MM.1S (cell line): Measurements from ENCODE around the gene ETV6.

Experiments
- DNase-seq: peaks from one replicate; pipeline ENCODE4 v3.0.0-alpha.2; 2015
- H2AFZ ChIP-seq: fragments of 300-600 bp; sonication (generic); 2 replicates; pipeline ENCODE4 v1.6.0; 2016; ENCODE audit warnings: antibody characterized with exemption, low read length
- H3F3A ChIP-seq: fragments of 300-600 bp; sonication (generic); 2 replicates; pipeline ENCODE4 v1.6.1; 2016; ENCODE audit warnings: mild to moderate bottlenecking, antibody characterized with exemption, low read length, moderate library complexity, mixed read lengths; ENCODE audit not compliant: insufficient read depth
- H3K27ac ChIP-seq: fragments of 300-600 bp; sonication (generic); 2 replicates; pipeline ENCODE4 v1.5.1; 2016; ENCODE audit warnings: mild to moderate bottlenecking, low read length
- H3K27me3 ChIP-seq: fragments of 300-600 bp; sonication (generic); replicated peaks from 2 replicates; pipeline ENCODE4 v1.6.0; 2016; ENCODE audit warnings: low read length; ENCODE audit not compliant: insufficient read depth
- H3K36me3 ChIP-seq: fragments of 300-600 bp; sonication (generic); replicated peaks from 2 replicates; pipeline ENCODE4 v1.6.1; 2016; ENCODE audit warnings: mild to moderate bottlenecking, low read length, mixed read lengths; ENCODE audit not compliant: insufficient read depth
- H3K4me1 ChIP-seq: fragments of 300-600 bp; sonication (generic); 2 replicates; pipeline ENCODE4 v1.6.1; 2016; ENCODE audit warnings: low read length, mixed read lengths
- H3K4me2 ChIP-seq: fragments of 300-600 bp; sonication (generic); 2 replicates; pipeline ENCODE4 v1.6.0; 2016; ENCODE audit warnings: low read depth, low read length
- H3K4me3 ChIP-seq: fragments of 300-600 bp; sonication (generic); 2 replicates; pipeline ENCODE4 v1.5.1; 2016; ENCODE audit warnings: low read length, mixed read lengths
- H3K79me2 ChIP-seq: fragments of 300-600 bp; sonication (generic); 2 replicates; pipeline ENCODE4 v1.6.1; 2016; ENCODE audit warnings: mixed run types, low read length, mixed read lengths
- H3K9ac ChIP-seq: fragments of 300-600 bp; sonication (generic); 2 replicates; pipeline ENCODE4 v1.6.1; 2016; ENCODE audit warnings: low read length, mixed read lengths
- H3K9me2 ChIP-seq: fragments of 300-600 bp; sonication (generic); replicated peaks from 2 replicates; pipeline ENCODE4 v1.6.1; 2016; ENCODE audit warnings: mild to moderate bottlenecking, low read length, mixed read lengths; ENCODE audit not compliant: insufficient read depth
- H3K9me3 ChIP-seq: fragments of 300-600 bp; sonication (generic); replicated peaks from 2 replicates; pipeline ENCODE4 v1.6.1; 2016; ENCODE audit warnings: mild to moderate bottlenecking, low read length, mixed read lengths; ENCODE audit not compliant: insufficient read depth
- H4K20me1 ChIP-seq: fragments of 300-600 bp; sonication (generic); 2 replicates; pipeline ENCODE4 v1.6.1; 2016; ENCODE audit warnings: mild to moderate bottlenecking, low read length, moderate library complexity, mixed read lengths; ENCODE audit not compliant: insufficient read depth
- CTCF ChIP-seq: fragments of 300-600 bp; sonication (generic); IDR thresholded peaks from 2 replicates; pipeline ENCODE4 v1.5.1; 2016; ENCODE audit warnings: antibody characterized with exemption, low read length, mixed read lengths
- EZH2 ChIP-seq: fragments of 300-600 bp; sonication (generic); optimal IDR thresholded peaks from 2 replicates; pipeline ENCODE3; 2017; ENCODE audit warnings: low read depth, mild to moderate bottlenecking, antibody characterized with exemption, low read length, mixed read lengths
- EZH2phosphoT487 ChIP-seq: fragments of 300-600 bp; sonication (generic); IDR thresholded peaks from 2 replicates; pipeline ENCODE4 v1.6.1; 2018; ENCODE audit warnings: antibody characterized with exemption, low read length

The ETV6 gene

GRCh38 chr12:11651381-11651780 is 1.9 kb downstream of the ETV6 start:
- Histone ChIP-seq H3K36me3 (no peaks in the 10 kb centered on the region), H3K27me3 (no peaks in the 10 kb centered on the region), H3K79me2 (peaks cover 65% of the 10 kb centered on the region), H3K9me3 (no peaks in the 10 kb centered on the region), H3K27ac (peak overlapping the region; percentile 95; the same call in 1 of the 2 replicates), H4K20me1 (no peaks in the 10 kb centered on the region), H3K4me1 (0 out of 2 replicates have a peak, but pooled peaks cover 10% of the 10 kb centered on the region), H3K4me2 (peak overlapping the region; percentile 85), H3K9me2 (no peaks in the 10 kb centered on the region), H3K9ac (peak overlapping the region; percentile 94; the same call in 1 of the 2 replicates), H3F3A (peaks cover 19% of the 10 kb centered on the region), H2AFZ (no peak overlapping the region), H3K4me3 (peak overlapping the region; percentile 90)
- no peak for DNase-seq
- no peak for TF ChIP-seq EZH2
- no peak for TF ChIP-seq EZH2phosphoT487
- TF ChIP-seq CTCF = no peak

GRCh38 chr12:11651785-11652184 is 2.3 kb downstream of the ETV6 start:
- Histone ChIP-seq H2AFZ (no peak overlapping the region), H3K4me3 (peak overlapping the region; percentile 90), H3K9me2 (no peaks in the 10 kb centered on the region), H3K27me3 (no peaks in the 10 kb centered on the region), H3K36me3 (no peaks in the 10 kb centered on the region), H3F3A (peaks cover 19% of the 10 kb centered on the region), H3K9me3 (no peaks in the 10 kb centered on the region), H3K79me2 (peaks cover 69% of the 10 kb centered on the region), H3K4me2 (peak overlapping the region; percentile 85), H3K9ac (peak overlapping the region; percentile 94; the same call in 1 of the 2 replicates), H3K4me1 (0 out of 2 replicates have a peak, but pooled peaks cover 10% of the 10 kb centered on the region), H4K20me1 (no peaks in the 10 kb centered on the region), H3K27ac (peak overlapping the region; percentile 11; the same call in 1 of the 2 replicates)
- no peak for DNase-seq
- TF ChIP-seq EZH2phosphoT487 (no peak), EZH2 (no peak), CTCF (no peak)

GRCh38 chr12:11652351-11653040 is 3.0 kb downstream of the ETV6 start:
- Histone ChIP-seq H3K36me3 (no peaks in the 10 kb centered on the region), H3K79me2 (peaks cover 76% of the 10 kb centered on the region), H3K9me2 (no peaks in the 10 kb centered on the region), H3K27me3 (no peaks in the 10 kb centered on the region), H3K4me1 (0 out of 2 replicates have a peak, but pooled peaks cover 10% of the 10 kb centered on the region), H3K4me2 (peak overlapping the region; percentile 85), H3K27ac (peak overlapping the region; percentile 11; the same call in 1 of the 2 replicates), H2AFZ (no peak overlapping the region), H3K9me3 (no peaks in the 10 kb centered on the region), H3K9ac (peak overlapping the region; percentile 94; the same call in 1 of the 2 replicates), H3F3A (peaks cover 19% of the 10 kb centered on the region), H3K4me3 (peak overlapping the region; percentile 90), H4K20me1 (no peaks in the 10 kb centered on the region)
- no peak for TF ChIP-seq EZH2
- TF ChIP-seq EZH2phosphoT487 = no peak
- TF ChIP-seq CTCF = no peak
- DNase-seq = no peak
